HG03045 (cell line): ENCODE results near the gene TMEM81.

Experiments used
- ATAC-seq: cut with Tn5 transposase; IDR thresholded peaks from one replicate; pipeline ENCODE4 v1.9.1; 2021; ENCODE audit warnings: mild to moderate bottlenecking, moderate library complexity; ENCODE audit not compliant: unreplicated experiment

The TMEM81 gene

GRCh38 chr1:205038132-205038786, 46.0 kb downstream of the TMEM81 start:
- ATAC-seq, result no peak

DNA sequence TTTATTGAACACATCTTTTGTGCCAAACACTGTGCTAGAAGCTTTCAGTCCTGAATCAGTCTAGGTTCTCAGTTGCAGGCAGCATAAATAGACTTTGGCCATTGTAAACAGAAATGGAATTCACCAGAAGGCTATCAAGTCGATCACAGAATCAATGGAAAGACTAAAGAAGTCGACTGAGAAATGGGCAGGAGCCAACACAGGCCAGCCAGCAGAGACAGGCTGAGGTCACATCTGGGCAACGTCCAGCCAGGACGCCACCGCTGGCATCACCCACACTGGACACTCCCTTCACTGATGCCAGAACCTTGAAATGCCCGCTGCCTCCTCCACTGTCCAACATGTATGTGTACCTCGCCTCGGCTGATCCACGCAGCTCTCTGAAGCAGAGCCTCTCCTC, 46.7 kb downstream of the TMEM81 start:
- no peak for ATAC-seq
